Endothelial cell of umbilical vein (primary cell): ENCODE results near the gene C1orf174. TPM values are rescaled to one million over a fixed set of nuclear protein-coding genes. Genes with fewer than 3 reads are reported as not detected.

Experiments
- BruUV-seq: library from RNA; stranded (reverse); fragments of 400-500 nt; replicated peaks from 2 replicates; lab custom pipeline; 2021; lab: Mats Ljungman, UMichigan
- CTCF ChIA-PET: fragments of 300-600, 350-600 bp; sonication (Branson Sonifier 250); formaldehyde crosslinking; loops from one replicate; lab custom pipeline; 2021; ENCODE audit warnings: antibody characterized with exemption, inconsistent platforms; lab: Charles Lee
- POLR2A ChIA-PET: fragments of 300-600, 350-600 bp; sonication (Branson Sonifier 250); formaldehyde crosslinking; loops from one replicate; lab custom pipeline; 2021; ENCODE audit warnings: antibody characterized with exemption, inconsistent platforms; lab: Charles Lee
- DNase-seq: peaks from one replicate; pipeline ENCODE4 v3.0.0-alpha.2; 2011; ENCODE audit warnings: low read depth, low spot score
- FAIRE-seq: peaks from 2 replicates; lab custom pipeline; 2011; peaks lifted over from hg19 to GRCh38; lab: Jason Lieb, UNC
- H2AFZ ChIP-seq: 2 replicates; pipeline ENCODE4 v1.6.0; 2012; ENCODE audit warnings: low read depth, low read length, control low read depth, inconsistent platforms
- H3K27ac ChIP-seq: 2 replicates; pipeline ENCODE4 v1.5.1; 2011; ENCODE audit warnings: low read depth, mild to moderate bottlenecking, control low read depth, low read length, moderate library complexity; ENCODE audit not compliant: insufficient read depth
- H3K27me3 ChIP-seq, 2 experiments: 2 replicates each; pipeline versions ENCODE4 v1.6.0 to v1.6.1; 2011; ENCODE audit warnings: low read length in 2 of 2, mixed read lengths in 1 of 2; ENCODE audit not compliant: control insufficient read depth in 2 of 2, insufficient read depth in 2 of 2
- H3K36me3 ChIP-seq, 2 experiments: 2 replicates in 1 of 2; 3 replicates in 1 of 2; pipeline ENCODE4 v1.5.1; 2011; ENCODE audit warnings: low read length in 2 of 2, mild to moderate bottlenecking in 1 of 2, moderate library complexity in 1 of 2; ENCODE audit not compliant: control insufficient read depth in 2 of 2, insufficient read depth in 2 of 2; ENCODE audit errors: extremely low read depth in 1 of 2
- H3K4me1 ChIP-seq: 3 replicates; pipeline ENCODE4 v1.5.1; 2011; ENCODE audit warnings: mild to moderate bottlenecking, low read length; ENCODE audit not compliant: control insufficient read depth, insufficient read depth; ENCODE audit errors: extremely low read depth
- H3K4me2 ChIP-seq: 2 replicates; pipeline ENCODE4 v1.6.1; 2011; ENCODE audit warnings: low read length, control low read depth, mixed read lengths; ENCODE audit not compliant: insufficient read depth
- H3K4me3 ChIP-seq, 3 experiments: fragments of 200-600 bp in 1 of 3; sonication (generic), shearing (Covaris generic) in 1 of 3; replicated peaks in 1 of 3; 2 replicates each; pipeline ENCODE4 v1.5.1; 2011 to 2016; ENCODE audit warnings: control low read depth in 3 of 3, low read length in 3 of 3, mild to moderate bottlenecking in 2 of 3, inconsistent platforms in 1 of 3, low read depth in 1 of 3, moderate library complexity in 1 of 3; ENCODE audit not compliant: insufficient read depth in 1 of 3
- H3K79me2 ChIP-seq: 2 replicates; pipeline ENCODE4 v1.6.0; 2012; ENCODE audit warnings: low read length, inconsistent platforms; ENCODE audit not compliant: control insufficient read depth, insufficient read depth
- H3K9ac ChIP-seq: replicated peaks from 2 replicates; pipeline ENCODE3; 2011; ENCODE audit warnings: low read length, control low read depth; ENCODE audit not compliant: insufficient read depth; ENCODE audit errors: extremely low read depth
- H3K9me1 ChIP-seq: replicated peaks from 3 replicates; pipeline ENCODE4 v1.6.0; 2011; ENCODE audit warnings: mild to moderate bottlenecking, low read length; ENCODE audit not compliant: control insufficient read depth, insufficient read depth; ENCODE audit errors: extremely low read depth
- H3K9me3 ChIP-seq: replicated peaks from 2 replicates; pipeline ENCODE4 v1.5.1; 2012; ENCODE audit warnings: low read length, inconsistent platforms; ENCODE audit not compliant: control insufficient read depth, insufficient read depth
- H4K20me1 ChIP-seq: replicated peaks from 2 replicates; pipeline ENCODE3; 2011; ENCODE audit warnings: mild to moderate bottlenecking, low read length; ENCODE audit not compliant: control insufficient read depth, insufficient read depth; ENCODE audit errors: extremely low read depth
- EZH2 ChIP-seq: IDR thresholded peaks from 2 replicates; pipeline ENCODE4 v1.6.1; 2012; ENCODE audit warnings: borderline replicate concordance, low read depth, mild to moderate bottlenecking, moderate library complexity, low read length, inconsistent platforms; ENCODE audit not compliant: severe bottlenecking
- POLR2A ChIP-seq: IDR thresholded peaks from 2 replicates; pipeline ENCODE4 v1.6.1; 2012; ENCODE audit warnings: low read depth, mild to moderate bottlenecking, control low read depth, low read length
- POLR2AphosphoS5 ChIP-seq: IDR thresholded peaks from 2 replicates; pipeline ENCODE4 v1.6.1; 2012; ENCODE audit warnings: low read depth, mild to moderate bottlenecking, control low read depth, low read length, moderate library complexity; ENCODE audit not compliant: insufficient read depth
- dilution Hi-C: fragments of 300-500 bp; cut with MboI; formaldehyde crosslinking; loops from one replicate; pipeline ENCODE4 v1.15.0; 2019; ENCODE audit warnings: low sequenced_read_pairs; ENCODE audit not compliant: extremely low pct_ligation_motif_present
- intact Hi-C: fragments of 100-400 bp; cut with micrococcal nuclease; formaldehyde crosslinking; loops from one replicate; pipeline ENCODE4 v1.10.0; 2022
- polyA plus RNA-seq, 4 experiments: library from polyadenylated mRNA; depleted of rRNA in 3 of 4; stranded (reverse) in 3 of 4; unstranded in 1 of 4; fragments of >200 nt; gene quantifications; 2 replicates each; pipeline versions ENCODE4 v1.2.1 to v1.2.3, GENCODE V29; 2011 to 2012; ENCODE audit warnings: missing spikeins in 1 of 4
- total RNA-seq: library from RNA; stranded (reverse); gene quantifications from 2 replicates; pipeline ENCODE4 v1.2.3, GENCODE V29; 2021
- TF ChIP-seq, protein P1 (sequence below), 2 donors: IDR thresholded peaks; 1 replicate in 1 of 2; 2 replicates in 1 of 2; pipeline ENCODE4 v1.5.1; 2011; ENCODE audit warnings: low read length in 2 of 2, mild to moderate bottlenecking in 2 of 2, moderate library complexity in 2 of 2, control low read depth in 1 of 2, inconsistent platforms in 1 of 2, low read depth in 1 of 2; ENCODE audit not compliant: insufficient read depth in 1 of 2; ENCODE audit errors: extremely low read depth in 1 of 2

C1orf174 gene
- total and polyA plus RNA-seq, 2 donors (not counting 3 experiments of a cell fraction or from before 2014, with no cell fraction given): 28.0 to 31.7 TPM

DNA sequence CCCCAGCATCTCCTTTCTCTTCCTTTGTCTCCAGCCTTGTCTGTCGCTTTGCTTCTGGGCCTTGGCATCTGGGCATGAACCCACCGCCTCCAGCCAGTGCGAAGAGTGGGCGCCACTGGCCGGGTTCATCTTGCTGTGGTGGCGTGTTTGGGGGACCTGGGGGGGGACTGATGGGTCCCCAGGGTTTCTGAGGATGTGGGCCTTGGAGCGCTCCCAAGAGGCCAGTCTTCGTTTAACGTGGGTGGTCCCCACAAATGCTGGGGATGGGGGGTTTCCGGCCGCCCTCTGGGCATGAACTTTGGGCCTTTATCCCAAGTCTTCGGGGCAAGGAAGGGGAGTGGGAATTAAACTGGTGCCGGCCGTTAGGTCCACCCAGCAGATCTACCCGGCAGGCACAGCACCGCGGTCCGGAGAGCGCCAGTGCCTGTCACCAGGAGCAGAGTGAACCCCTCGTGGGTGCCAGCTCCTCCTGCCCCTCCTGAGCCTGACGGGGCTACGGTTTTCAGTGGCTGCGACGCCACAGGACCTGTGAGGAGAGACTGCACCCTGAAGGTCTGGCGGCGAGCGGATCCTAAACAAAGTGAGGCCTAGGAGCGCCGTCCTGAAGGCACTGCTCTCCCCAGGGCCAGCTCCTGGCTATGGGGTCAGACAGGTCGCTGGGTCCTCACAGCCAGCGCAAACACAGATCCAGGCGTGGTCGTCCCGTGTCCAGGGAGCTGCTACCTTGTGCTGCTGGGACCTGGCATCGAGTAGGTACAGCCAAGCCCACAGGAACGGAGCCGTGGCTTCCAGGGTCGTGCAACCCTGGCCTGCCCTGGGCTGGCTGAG lies 12.1 kb upstream of the C1orf174 start:
- Histone ChIP-seq H2AFZ (no peak overlapping the region), H3K9me1 (no peaks in the 10 kb centered on the region), H3K4me3 (no peak overlapping the region), H3K27ac (no peak overlapping the region), H3K9ac (no peak overlapping the region), H3K36me3 (no peaks in the 10 kb centered on the region), H4K20me1 (no peaks in the 10 kb centered on the region), H3K9me3 (no peaks in the 10 kb centered on the region), H3K79me2 (no peaks in the 10 kb centered on the region), H3K4me2 (no peak overlapping the region), H3K27me3 (peaks cover 0 to 1% of the 10 kb centered on the region in 2 experiments), H3K4me1 (no peaks in the 10 kb centered on the region)
- no peak for FAIRE-seq
- BruUV-seq: no TSS peak
- dilution Hi-C loops (no loop called here), intact Hi-C loops (no loop called here)
- TF ChIP-seq EZH2 (no peak), POLR2A (no peak), POLR2AphosphoS5 (no peak)
- TF ChIP-seq, protein P1, sequence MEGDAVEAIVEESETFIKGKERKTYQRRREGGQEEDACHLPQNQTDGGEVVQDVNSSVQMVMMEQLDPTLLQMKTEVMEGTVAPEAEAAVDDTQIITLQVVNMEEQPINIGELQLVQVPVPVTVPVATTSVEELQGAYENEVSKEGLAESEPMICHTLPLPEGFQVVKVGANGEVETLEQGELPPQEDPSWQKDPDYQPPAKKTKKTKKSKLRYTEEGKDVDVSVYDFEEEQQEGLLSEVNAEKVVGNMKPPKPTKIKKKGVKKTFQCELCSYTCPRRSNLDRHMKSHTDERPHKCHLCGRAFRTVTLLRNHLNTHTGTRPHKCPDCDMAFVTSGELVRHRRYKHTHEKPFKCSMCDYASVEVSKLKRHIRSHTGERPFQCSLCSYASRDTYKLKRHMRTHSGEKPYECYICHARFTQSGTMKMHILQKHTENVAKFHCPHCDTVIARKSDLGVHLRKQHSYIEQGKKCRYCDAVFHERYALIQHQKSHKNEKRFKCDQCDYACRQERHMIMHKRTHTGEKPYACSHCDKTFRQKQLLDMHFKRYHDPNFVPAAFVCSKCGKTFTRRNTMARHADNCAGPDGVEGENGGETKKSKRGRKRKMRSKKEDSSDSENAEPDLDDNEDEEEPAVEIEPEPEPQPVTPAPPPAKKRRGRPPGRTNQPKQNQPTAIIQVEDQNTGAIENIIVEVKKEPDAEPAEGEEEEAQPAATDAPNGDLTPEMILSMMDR (IDR thresholded peaks at IDR 0.05; ENCODE audit: extremely low read depth in 1 of 2, insufficient read depth in 1 of 2, low read depth in 1 of 2, low read length in 2 of 2): no peak
- DNase-seq: no peak
- CTCF ChIA-PET: no interaction called here
- POLR2A ChIA-PET: no interaction called here
